Measurements from ENCODE around the gene ALPK1. TPM values are rescaled to one million over a fixed set of nuclear protein-coding genes. Genes with fewer than 3 reads are reported as not detected.

ALPK1 gene
- total RNA-seq, 4 donors from 2014 or later: 17.1 to 34.8 (median 25.8) TPM

- TF ChIP-seq CTCF (IDR thresholded peaks at IDR 0.05; ENCODE audit: low read depth): no peak
These were observed 151.3 kb downstream of the ALPK1 start for GRCh38 chr4:112448306-112449132.

GRCh38 chr4:112449708-112450107 lies 152.5 kb downstream of the ALPK1 start:
- TF ChIP-seq CTCF (IDR thresholded peaks at IDR 0.05; ENCODE audit: low read depth): no peak

GRCh38 chr4:112451104-112451503 lies 153.9 kb downstream of the ALPK1 start:
- no peak for TF ChIP-seq CTCF (IDR thresholded peaks at IDR 0.05; ENCODE audit: low read depth)

- TF ChIP-seq CTCF (IDR thresholded peaks at IDR 0.05; ENCODE audit: low read depth): no peak
These were observed 154.7 kb downstream of the ALPK1 start for GRCh38 chr4:112451831-112452230.

GRCh38 chr4:112453321-112453720 lies 156.2 kb downstream of the ALPK1 start:
- no peak for TF ChIP-seq CTCF (IDR thresholded peaks at IDR 0.05; ENCODE audit: low read depth)

GRCh38 chr4:112472318-112472717 lies 175.1 kb downstream of the ALPK1 start:
- no peak for TF ChIP-seq CTCF (IDR thresholded peaks at IDR 0.05; ENCODE audit: low read depth)

GRCh38 chr4:112473985-112474384 lies 176.8 kb downstream of the ALPK1 start:
- TF ChIP-seq CTCF (IDR thresholded peaks at IDR 0.05; ENCODE audit: low read depth): no peak
